HG03159 (cell line): ENCODE results near the gene CCM2L.

Source experiments
- ATAC-seq: cut with Tn5 transposase; IDR thresholded peaks from one replicate; pipeline ENCODE4 v1.9.1; 2021; ENCODE audit warnings: mild to moderate bottlenecking, moderate library complexity; ENCODE audit not compliant: unreplicated experiment

Gene CCM2L

GRCh38 chr20:32053648-32054047, 43.4 kb downstream of the CCM2L start:
- ATAC-seq, result no peak

- ATAC-seq, result no peak
These were observed 46.7 kb downstream of the CCM2L start for GRCh38 chr20:32056708-32057483.

- no peak for ATAC-seq
These were observed 47.5 kb downstream of the CCM2L start for GRCh38 chr20:32057656-32058184.

- no peak for ATAC-seq
These were observed 49.0 kb downstream of the CCM2L start for GRCh38 chr20:32059189-32059588.

- no peak for ATAC-seq
These were observed 52.5 kb downstream of the CCM2L start for GRCh38 chr20:32062776-32063170.

- ATAC-seq, result no peak
These were observed 53.5 kb downstream of the CCM2L start for GRCh38 chr20:32063695-32064094.

- no peak for ATAC-seq
These were observed 54.4 kb downstream of the CCM2L start for GRCh38 chr20:32064667-32065066.

- no peak for ATAC-seq
These were observed 57.1 kb downstream of the CCM2L start for GRCh38 chr20:32067234-32067821.

- no peak for ATAC-seq
These were observed 57.9 kb downstream of the CCM2L start for GRCh38 chr20:32068174-32068573.

GRCh38 chr20:32069711-32070110, 59.5 kb downstream of the CCM2L start:
- ATAC-seq, result no peak

GRCh38 chr20:32070282-32070681, 60.0 kb downstream of the CCM2L start:
- no peak for ATAC-seq

- no peak for ATAC-seq
These were observed 60.5 kb downstream of the CCM2L start for GRCh38 chr20:32070690-32071213.

GRCh38 chr20:32071395-32072167, 61.3 kb downstream of the CCM2L start:
- no peak for ATAC-seq

GRCh38 chr20:32072168-32072750, 62.0 kb downstream of the CCM2L start:
- no peak for ATAC-seq

GRCh38 chr20:32075534-32075933, 65.3 kb downstream of the CCM2L start:
- no peak for ATAC-seq

GRCh38 chr20:32077190-32077589, 67.0 kb downstream of the CCM2L start:
- ATAC-seq, result no peak

- ATAC-seq, result no peak
These were observed 68.1 kb downstream of the CCM2L start for GRCh38 chr20:32078322-32078721.

GRCh38 chr20:32078791-32079190, 68.6 kb downstream of the CCM2L start:
- no peak for ATAC-seq

GRCh38 chr20:32079655-32080109, 69.4 kb downstream of the CCM2L start:
- ATAC-seq, result no peak

- ATAC-seq, result no peak
These were observed 70.5 kb downstream of the CCM2L start for GRCh38 chr20:32080783-32081182.
